H1 (cell line): ENCODE results near the gene DBR1. TPM values are rescaled to one million over a fixed set of nuclear protein-coding genes. Genes with fewer than 3 reads are reported as not detected.

Experiments
- BRCA1 ChIP-seq: IDR thresholded peaks from 2 replicates; pipeline ENCODE4 v1.6.1; 2012; ENCODE audit warnings: low read depth, low read length, improper control_type of control experiment
- CEBPB ChIP-seq: IDR thresholded peaks from 2 replicates; pipeline ENCODE4 v1.6.1; 2012; ENCODE audit warnings: low read depth, low read length
- CTBP2 ChIP-seq: IDR thresholded peaks from 2 replicates; pipeline ENCODE4 v1.7.0; 2011; ENCODE audit warnings: borderline replicate concordance, mild to moderate bottlenecking, moderate library complexity, mixed read lengths, low read length; ENCODE audit not compliant: insufficient read depth, insufficient read length
- EGR1 ChIP-seq: IDR thresholded peaks from 2 replicates; pipeline ENCODE4 v1.6.1; 2011; ENCODE audit warnings: low read depth, low read length, borderline replicate concordance
- JUN ChIP-seq: IDR thresholded peaks from 2 replicates; pipeline ENCODE4 v1.6.1; 2011; ENCODE audit warnings: low read depth, mild to moderate bottlenecking, improper control_type of control experiment, low read length
- POLR2A ChIP-seq, 2 experiments: IDR thresholded peaks; 1 replicate in 1 of 2; 2 replicates in 1 of 2; pipeline ENCODE4 v1.6.1; 2011; ENCODE audit warnings: low read depth in 2 of 2, low read length in 2 of 2, mild to moderate bottlenecking in 2 of 2; ENCODE audit errors: control extremely low read depth in 1 of 2
- RNF2 ChIP-seq: fragments of 200-900, 300-1000 bp; sonication (generic); IDR thresholded peaks from 2 replicates; pipeline ENCODE4 v1.7.1; 2016; ENCODE audit warnings: borderline replicate concordance, low read depth, mild to moderate bottlenecking, antibody characterized with exemption, low read length; ENCODE audit not compliant: poor library complexity, severe bottlenecking; ENCODE audit errors: missing control alignments
- RXRA ChIP-seq: IDR thresholded peaks from 2 replicates; pipeline ENCODE4 v1.6.1; 2011; ENCODE audit warnings: low read depth, mild to moderate bottlenecking, low read length, moderate library complexity; ENCODE audit not compliant: insufficient read depth
- SAP30 ChIP-seq: fragments of 300-600 bp; sonication (generic); IDR thresholded peaks from 2 replicates; pipeline ENCODE4 v1.7.1; 2012; ENCODE audit warnings: low read length, moderate library complexity, mild to moderate bottlenecking, inconsistent platforms; ENCODE audit not compliant: insufficient read depth, insufficient replicate concordance
- SIN3A ChIP-seq, 2 experiments: IDR thresholded peaks in 1 of 2; conservative IDR thresholded peaks in 1 of 2; 2 replicates each; pipeline ENCODE4 v1.6.1; 2011 to 2012; ENCODE audit warnings: low read length in 2 of 2, improper control_type of control experiment in 1 of 2, low read depth in 1 of 2, mild to moderate bottlenecking in 1 of 2
- SIRT6 ChIP-seq: IDR thresholded peaks from one replicate; pipeline ENCODE4 v1.7.1; 2012; ENCODE audit warnings: low read length, inconsistent platforms
- SRF ChIP-seq: IDR thresholded peaks from 2 replicates; pipeline ENCODE4 v1.6.1; 2011; ENCODE audit warnings: mild to moderate bottlenecking, low read depth, low read length, moderate library complexity
- TAF7 ChIP-seq: optimal IDR thresholded peaks from 2 replicates; pipeline ENCODE3; 2011; ENCODE audit warnings: low read depth, mild to moderate bottlenecking, inconsistent platforms, low read length, moderate library complexity, borderline replicate concordance
- TCF12 ChIP-seq: IDR thresholded peaks from 2 replicates; pipeline ENCODE4 v1.6.1; 2011; ENCODE audit warnings: low read depth, mild to moderate bottlenecking, low read length
- polyA plus RNA-seq, 7 experiments: library from polyadenylated mRNA; depleted of rRNA in 3 of 7; stranded (reverse) in 5 of 7; unstranded in 2 of 7; fragments of >200 nt in 5 of 7; fragments of 200-250 nt in 2 of 7; gene quantifications; 1 replicate in 5 of 7; 2 replicates in 1 of 7; 4 replicates in 1 of 7; pipeline versions ENCODE4 v1.2.1 to v1.2.3, GENCODE V29; 2011 to 2013; ENCODE audit warnings: missing spikeins in 2 of 7, mixed read lengths in 2 of 7
- total RNA-seq: library from RNA; stranded (reverse); fragmentation: NEBNext Ultra II Directional; extraction: Animal tissue kit (Norgen Biotek cat#: 25700); gene quantifications from 2 replicates; pipeline ENCODE4 v1.2.1, GENCODE V29; 2021
- TF ChIP-seq, protein P1 (sequence below): IDR thresholded peaks from 2 replicates; pipeline ENCODE4 v1.6.1; 2011; ENCODE audit warnings: low read length, improper control_type of control experiment
- TF ChIP-seq, protein P2 (sequence below): IDR thresholded peaks from 2 replicates; pipeline ENCODE4 v1.6.1; 2012; ENCODE audit warnings: inconsistent platforms
- TF ChIP-seq, protein P3 (sequence below), 3 experiments: IDR thresholded peaks; 1 replicate in 2 of 3; 2 replicates in 1 of 3; pipeline versions ENCODE4 v1.5.1 to v1.6.1; 2011; ENCODE audit warnings: low read length in 3 of 3, mild to moderate bottlenecking in 3 of 3, inconsistent platforms in 2 of 3, low read depth in 1 of 3, moderate library complexity in 1 of 3; ENCODE audit not compliant: insufficient read depth in 1 of 3; ENCODE audit errors: control extremely low read depth in 1 of 3
- TF ChIP-seq, protein P4 (sequence below): IDR thresholded peaks from 2 replicates; pipeline ENCODE4 v1.6.1; 2012; ENCODE audit warnings: inconsistent platforms

The DBR1 gene
- total and polyA plus RNA-seq, 2 of the 8 experiments (the other 6 are each of a cell fraction or from before 2014, with no cell fraction given), result 10.1 to 18.3 TPM

DNA sequence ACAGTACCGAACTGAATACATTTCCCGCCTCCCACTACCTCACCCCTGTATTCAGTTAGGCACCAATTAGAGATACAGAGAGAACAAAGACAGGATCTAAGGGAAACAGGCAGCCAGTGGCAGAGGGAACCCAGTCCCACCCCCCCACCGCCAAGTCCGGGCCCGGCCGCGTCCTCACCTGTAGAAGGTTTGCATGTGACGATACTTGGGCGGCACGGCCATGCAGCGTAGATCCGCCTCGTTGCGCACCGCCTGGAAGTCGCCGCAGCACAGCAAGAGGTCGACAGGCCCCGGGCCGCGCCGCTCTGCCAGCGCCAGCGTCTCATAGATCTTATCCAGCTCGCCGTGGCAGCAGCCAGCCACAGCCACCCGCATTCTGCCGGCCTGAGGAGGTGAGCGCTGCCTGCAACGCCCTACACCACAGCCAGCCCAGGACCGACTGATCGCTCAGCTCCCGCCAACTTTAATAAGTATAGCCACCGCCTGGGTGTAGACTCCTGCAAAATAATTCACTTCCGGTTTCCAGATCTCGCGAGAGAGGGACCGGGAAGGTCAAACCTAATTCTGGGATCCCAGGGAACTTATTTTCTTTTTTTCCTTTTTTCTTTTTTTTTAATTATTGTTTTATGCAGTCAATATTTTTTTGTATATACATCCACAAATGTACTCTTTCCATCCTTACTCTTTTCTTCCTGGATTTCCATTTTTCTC is at the start of gene DBR1 (continued):
- TF ChIP-seq, protein P1, sequence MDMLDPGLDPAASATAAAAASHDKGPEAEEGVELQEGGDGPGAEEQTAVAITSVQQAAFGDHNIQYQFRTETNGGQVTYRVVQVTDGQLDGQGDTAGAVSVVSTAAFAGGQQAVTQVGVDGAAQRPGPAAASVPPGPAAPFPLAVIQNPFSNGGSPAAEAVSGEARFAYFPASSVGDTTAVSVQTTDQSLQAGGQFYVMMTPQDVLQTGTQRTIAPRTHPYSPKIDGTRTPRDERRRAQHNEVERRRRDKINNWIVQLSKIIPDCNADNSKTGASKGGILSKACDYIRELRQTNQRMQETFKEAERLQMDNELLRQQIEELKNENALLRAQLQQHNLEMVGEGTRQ, result peak; percentile 8; the same call in 1 of the 2 replicates
- TF ChIP-seq SRF, result no peak
- no peak for TF ChIP-seq CTBP2
- no peak for TF ChIP-seq SAP30
- TF ChIP-seq RXRA, result no peak
- TF ChIP-seq SIN3A (conservative IDR thresholded peaks at IDR 0.05 in 1 of 2, IDR thresholded peaks at IDR 0.05 in 1 of 2; ENCODE audit: low read depth in 1 of 2, low read length in 2 of 2), result peak in 1 of 2 experiments; percentile 65; a peak in 2 of 4 replicates
- no peak for TF ChIP-seq CEBPB
- TF ChIP-seq RNF2, result no peak
- peak; percentile 95 for TF ChIP-seq BRCA1
- TF ChIP-seq TCF12, result no peak
- TF ChIP-seq SIRT6, result no peak
- TF ChIP-seq, protein P2, sequence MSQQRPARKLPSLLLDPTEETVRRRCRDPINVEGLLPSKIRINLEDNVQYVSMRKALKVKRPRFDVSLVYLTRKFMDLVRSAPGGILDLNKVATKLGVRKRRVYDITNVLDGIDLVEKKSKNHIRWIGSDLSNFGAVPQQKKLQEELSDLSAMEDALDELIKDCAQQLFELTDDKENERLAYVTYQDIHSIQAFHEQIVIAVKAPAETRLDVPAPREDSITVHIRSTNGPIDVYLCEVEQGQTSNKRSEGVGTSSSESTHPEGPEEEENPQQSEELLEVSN, result peak; percentile 87
- TF ChIP-seq EGR1, result no peak
- TF ChIP-seq, protein P3, sequence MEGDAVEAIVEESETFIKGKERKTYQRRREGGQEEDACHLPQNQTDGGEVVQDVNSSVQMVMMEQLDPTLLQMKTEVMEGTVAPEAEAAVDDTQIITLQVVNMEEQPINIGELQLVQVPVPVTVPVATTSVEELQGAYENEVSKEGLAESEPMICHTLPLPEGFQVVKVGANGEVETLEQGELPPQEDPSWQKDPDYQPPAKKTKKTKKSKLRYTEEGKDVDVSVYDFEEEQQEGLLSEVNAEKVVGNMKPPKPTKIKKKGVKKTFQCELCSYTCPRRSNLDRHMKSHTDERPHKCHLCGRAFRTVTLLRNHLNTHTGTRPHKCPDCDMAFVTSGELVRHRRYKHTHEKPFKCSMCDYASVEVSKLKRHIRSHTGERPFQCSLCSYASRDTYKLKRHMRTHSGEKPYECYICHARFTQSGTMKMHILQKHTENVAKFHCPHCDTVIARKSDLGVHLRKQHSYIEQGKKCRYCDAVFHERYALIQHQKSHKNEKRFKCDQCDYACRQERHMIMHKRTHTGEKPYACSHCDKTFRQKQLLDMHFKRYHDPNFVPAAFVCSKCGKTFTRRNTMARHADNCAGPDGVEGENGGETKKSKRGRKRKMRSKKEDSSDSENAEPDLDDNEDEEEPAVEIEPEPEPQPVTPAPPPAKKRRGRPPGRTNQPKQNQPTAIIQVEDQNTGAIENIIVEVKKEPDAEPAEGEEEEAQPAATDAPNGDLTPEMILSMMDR (IDR thresholded peaks at IDR 0.05; ENCODE audit: control extremely low read depth in 1 of 3, insufficient read depth in 1 of 3, low read depth in 1 of 3, low read length in 3 of 3), result no peak
- TF ChIP-seq JUN, result no peak
- TF ChIP-seq POLR2A (IDR thresholded peaks at IDR 0.05; ENCODE audit: control extremely low read depth in 1 of 2, low read depth in 2 of 2, low read length in 2 of 2), result peak; percentile 92 to 96
- TF ChIP-seq, protein P4, sequence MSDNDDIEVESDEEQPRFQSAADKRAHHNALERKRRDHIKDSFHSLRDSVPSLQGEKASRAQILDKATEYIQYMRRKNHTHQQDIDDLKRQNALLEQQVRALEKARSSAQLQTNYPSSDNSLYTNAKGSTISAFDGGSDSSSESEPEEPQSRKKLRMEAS, result peak; percentile 90
- TF ChIP-seq TAF7, result peak; percentile 91
